Large intestine (tissue), 3 donors: ENCODE measurements around the gene GAL3ST3. TPM values are rescaled to one million over a fixed set of nuclear protein-coding genes. Genes with fewer than 3 reads are reported as not detected.
"Not testable (repeated sequence)": the region's sequence is repeated elsewhere in the genome, so short reads cannot be mapped to it uniquely, and the experiment has no call there.

ENCODE experiments used
- DNase-seq, 2 donors: peaks; one replicate each; pipeline versions ENCODE4 v3.0.0 to v3.0.0-alpha.2; 2013
- H3K27ac ChIP-seq: one replicate; pipeline ENCODE4 v1.5.1; 2013; ENCODE audit warnings: low read length
- H3K27me3 ChIP-seq: 2 replicates; pipeline ENCODE4 v1.6.1; 2013; ENCODE audit warnings: low read length; ENCODE audit not compliant: control insufficient read depth, insufficient read depth
- H3K36me3 ChIP-seq: 2 replicates; pipeline ENCODE4 v1.6.1; 2013; ENCODE audit warnings: low read length; ENCODE audit not compliant: control insufficient read depth, insufficient read depth
- H3K4me1 ChIP-seq: one replicate; pipeline ENCODE4 v1.6.1; 2013; ENCODE audit warnings: low read length; ENCODE audit not compliant: control insufficient read depth, insufficient read depth
- H3K4me3 ChIP-seq: one replicate; pipeline ENCODE4 v1.5.1; 2013; ENCODE audit warnings: low read length
- H3K9me3 ChIP-seq: one replicate; pipeline ENCODE4 v1.6.1; 2013; ENCODE audit warnings: mild to moderate bottlenecking, low read depth, low read length, moderate library complexity; ENCODE audit not compliant: control insufficient read depth
- WGBS: methylation state at CpG from one replicate; pipeline ENCODE4 v1.1.5; 2013; ENCODE audit warnings: low lambda C conversion rate; ENCODE audit not compliant: insufficient coverage; 5-methylcytosine and 5-hydroxymethylcytosine counted together
- polyA plus RNA-seq: library from polyadenylated mRNA; unstranded; fragments of 120-200 nt; gene quantifications from one replicate; pipeline ENCODE4 v1.2.1, GENCODE V29; 2013

The GAL3ST3 gene
- polyA plus RNA-seq, 1 donor: 0.39 TPM

- Histone ChIP-seq H3K36me3 (no peaks in the 10 kb centered on the region), H3K27me3 (peaks cover 11% of the 10 kb centered on the region), H3K4me3 (no peak within 1 kb of the TSS), H3K4me1 (peaks cover 5% of the 10 kb centered on the region), H3K27ac (no peak within 1 kb of the TSS), H3K9me3 (no peaks in the 10 kb centered on the region)
- WGBS: no CpG with 5 or more reads among the region's 18 CpGs
- DNase-seq: no peak
Observed at GRCh38 chr11:66026017-66026529, 22.9 kb downstream of the GAL3ST3 start, which contains the start of gene CATSPER1. Gene CATSPER1, minus strand, starts transcription at chr11:66026479. Its CDS starts 100 bp downstream, at chr11:66026379.

GRCh38 chr11:66023186-66023440 lies 25.8 kb downstream of the GAL3ST3 start:
- peaks cover 11% of the 10 kb centered on the region for H3K27me3 ChIP-seq
- WGBS: no CpG with 5 or more reads among the region's 5 CpGs

GRCh38 chr11:66022401-66023185 lies 26.4 kb downstream of the GAL3ST3 start:
- H3K27ac ChIP-seq: no peak overlapping the region
- H3K9me3 ChIP-seq: no peaks in the 10 kb centered on the region
- peaks cover 5% of the 10 kb centered on the region for H3K4me1 ChIP-seq
- H3K36me3 ChIP-seq: no peaks in the 10 kb centered on the region
- H3K4me3 ChIP-seq: no peak overlapping the region
- DNase-seq: peak; percentile 19 to 41
- no CpG with 5 or more reads among the region's 46 CpGs for WGBS
- peaks cover 11% of the 10 kb centered on the region for H3K27me3 ChIP-seq

More at GRCh38 chr11:66023186-66023440, 25.8 kb downstream of the GAL3ST3 start:
- H3K4me1 ChIP-seq, DNase-seq, H3K9me3 ChIP-seq, H3K27ac ChIP-seq, H3K36me3 ChIP-seq, H3K4me3 ChIP-seq: not testable (repeated sequence)

DNA sequence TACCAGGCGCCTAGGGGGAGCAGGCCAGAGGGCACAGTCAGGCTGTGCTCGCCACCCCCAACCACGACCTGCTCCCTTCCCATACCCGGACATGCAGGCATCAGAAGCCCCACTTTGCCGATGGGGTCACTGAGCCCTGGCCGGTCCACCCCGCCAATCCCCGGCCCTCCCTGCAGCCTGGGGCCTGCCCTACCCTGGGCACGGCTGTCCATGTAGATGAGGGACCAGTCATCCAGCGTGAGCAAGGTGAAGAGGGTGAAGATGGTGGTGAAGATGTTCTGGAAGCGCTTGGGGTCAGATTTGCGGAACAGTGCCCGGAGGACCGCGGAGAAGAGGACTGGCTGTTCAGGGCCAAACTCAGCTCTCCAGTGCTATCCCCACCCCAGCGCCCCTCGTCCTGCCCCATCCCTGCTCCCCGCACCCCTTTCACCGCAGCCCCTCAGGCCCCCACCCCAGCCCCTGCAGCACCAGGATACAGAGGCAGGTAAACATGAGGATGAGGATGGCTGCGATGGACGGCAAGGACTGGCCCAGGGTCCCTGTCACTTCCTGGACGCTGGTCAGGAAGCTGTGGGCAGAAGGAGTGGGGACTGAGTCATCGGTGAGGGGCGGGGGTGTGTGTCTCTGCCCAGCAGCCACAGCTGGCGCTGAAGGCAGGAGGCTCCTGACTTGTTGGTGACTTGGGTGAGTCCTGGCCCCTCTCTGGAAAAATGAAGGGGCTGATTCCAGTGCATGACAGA lies 28.2 kb downstream of the GAL3ST3 start:
- H3K27ac ChIP-seq: no peak overlapping the region
- peaks cover 5% of the 10 kb centered on the region for H3K4me1 ChIP-seq
- H3K9me3 ChIP-seq: no peaks in the 10 kb centered on the region
- WGBS: no CpG with 5 or more reads among the region's 25 CpGs
- no peaks in the 10 kb centered on the region for H3K36me3 ChIP-seq
- H3K27me3 ChIP-seq: peaks cover 11% of the 10 kb centered on the region
- H3K4me3 ChIP-seq: no peak overlapping the region
- no peak for DNase-seq

GRCh38 chr11:66020212-66020611 lies 28.7 kb downstream of the GAL3ST3 start:
- Histone ChIP-seq H3K27me3 (peaks cover 11% of the 10 kb centered on the region), H3K4me3 (no peak overlapping the region), H3K36me3 (no peaks in the 10 kb centered on the region), H3K27ac (no peak overlapping the region), H3K4me1 (peaks cover 5% of the 10 kb centered on the region), H3K9me3 (no peaks in the 10 kb centered on the region)
- no CpG with 5 or more reads among the region's 8 CpGs for WGBS
- DNase-seq: no peak

GRCh38 chr11:66017321-66017720 lies 31.6 kb downstream of the GAL3ST3 start:
- no CpG with 5 or more reads among the region's 4 CpGs for WGBS
- Histone ChIP-seq H3K4me3 (no peak overlapping the region), H3K9me3 (no peaks in the 10 kb centered on the region), H3K4me1 (peaks cover 2% of the 10 kb centered on the region), H3K27me3 (peaks cover 18% of the 10 kb centered on the region), H3K36me3 (no peaks in the 10 kb centered on the region), H3K27ac (no peak overlapping the region)
- DNase-seq: no peak

DNA sequence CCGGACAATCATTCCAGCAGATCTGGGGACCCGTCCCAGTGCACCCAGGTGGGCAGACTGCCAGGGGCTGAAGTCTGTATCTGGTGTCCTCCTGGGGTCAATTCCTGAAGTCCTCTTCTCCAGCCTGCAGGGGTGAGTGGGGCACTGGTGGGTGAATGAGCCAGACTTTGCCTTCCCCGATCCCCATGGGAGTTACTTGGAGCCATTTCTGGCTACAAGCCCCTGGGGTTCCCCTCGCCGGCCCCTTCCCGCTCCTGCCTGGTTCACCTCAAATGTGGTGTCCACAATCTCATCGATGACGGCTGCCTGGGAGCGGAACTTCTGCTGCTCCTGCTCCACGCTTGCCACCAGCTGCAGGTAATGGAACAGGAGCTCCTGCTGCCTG lies 32.2 kb downstream of the GAL3ST3 start:
- peaks cover 24% of the 10 kb centered on the region for H3K27me3 ChIP-seq
- WGBS: no CpG with 5 or more reads among the region's 10 CpGs
- no peak overlapping the region for H3K27ac ChIP-seq
- no peak for DNase-seq
- no peaks in the 10 kb centered on the region for H3K4me1 ChIP-seq
- no peaks in the 10 kb centered on the region for H3K9me3 ChIP-seq
- no peak overlapping the region for H3K4me3 ChIP-seq
- no peaks in the 10 kb centered on the region for H3K36me3 ChIP-seq

- Histone ChIP-seq H3K27ac (no peak overlapping the region), H3K4me3 (no peak overlapping the region), H3K27me3 (peaks cover 28% of the 10 kb centered on the region), H3K4me1 (no peaks in the 10 kb centered on the region), H3K9me3 (no peaks in the 10 kb centered on the region), H3K36me3 (no peaks in the 10 kb centered on the region)
- no CpG with 5 or more reads among the region's 18 CpGs for WGBS
- DNase-seq: no peak
Observed at GRCh38 chr11:66015936-66016792, 32.8 kb downstream of the GAL3ST3 start.

DNA sequence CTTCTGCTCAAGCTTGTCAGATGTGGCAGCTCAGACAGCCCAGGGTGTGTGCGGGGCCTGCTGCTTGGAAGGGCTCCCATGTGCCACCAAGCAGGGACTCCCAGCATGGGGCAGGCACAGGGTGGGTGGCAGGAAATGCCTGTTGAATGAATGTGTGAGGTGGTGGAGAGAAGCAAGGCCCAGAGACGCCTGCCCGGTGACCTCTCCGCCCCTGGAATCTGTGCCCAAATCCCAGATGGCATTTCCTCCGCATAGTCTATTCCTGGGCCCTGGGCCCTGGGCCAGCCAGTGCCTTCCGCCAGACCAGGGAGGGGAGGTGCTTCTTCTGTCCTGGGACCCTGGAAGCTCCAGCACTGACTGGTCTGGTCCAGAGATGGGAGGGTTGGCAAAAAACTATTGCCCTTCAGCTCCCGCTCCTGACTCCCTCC lies 33.5 kb downstream of the GAL3ST3 start:
- Histone ChIP-seq H3K36me3 (no peaks in the 10 kb centered on the region), H3K4me3 (no peak overlapping the region), H3K9me3 (no peaks in the 10 kb centered on the region), H3K27me3 (peaks cover 35% of the 10 kb centered on the region), H3K27ac (no peak overlapping the region), H3K4me1 (no peaks in the 10 kb centered on the region)
- DNase-seq: no peak
- no CpG with 5 or more reads among the region's 7 CpGs for WGBS

DNA sequence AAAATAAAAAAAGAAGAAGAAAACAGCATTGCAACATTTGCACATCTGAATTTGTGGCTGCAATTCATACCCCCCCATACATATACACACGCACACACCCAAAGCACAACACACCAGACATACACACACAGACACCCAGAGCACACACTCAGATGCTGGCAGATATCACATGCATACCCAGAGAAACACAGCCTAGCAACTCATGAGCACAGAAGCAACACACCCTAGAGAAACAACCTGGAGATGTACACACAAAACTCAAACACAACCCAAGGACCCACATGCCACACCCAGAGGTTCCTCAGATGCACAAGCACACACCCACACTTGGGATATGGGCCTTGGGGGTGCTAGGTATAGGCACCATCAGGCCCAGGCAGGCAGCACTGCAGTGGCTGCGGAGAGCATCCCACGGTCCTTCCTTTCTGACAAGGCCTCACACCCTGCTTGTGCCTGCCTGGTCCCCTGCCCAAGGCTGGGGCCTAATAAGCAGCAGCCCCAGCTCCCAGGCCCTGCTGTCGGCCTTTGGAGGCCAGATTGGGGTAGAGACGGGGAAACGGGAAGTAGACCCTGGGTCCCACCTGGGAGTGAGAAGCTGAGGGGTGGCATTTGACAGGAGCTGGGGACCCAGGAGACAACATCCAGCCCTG lies 34.0 kb downstream of the GAL3ST3 start:
- no peak for DNase-seq
- no peak overlapping the region for H3K27ac ChIP-seq
- H3K36me3 ChIP-seq: no peaks in the 10 kb centered on the region
- H3K27me3 ChIP-seq: peaks cover 40% of the 10 kb centered on the region
- H3K9me3 ChIP-seq: no peaks in the 10 kb centered on the region
- WGBS: no CpG with 5 or more reads among the region's 6 CpGs
- no peaks in the 10 kb centered on the region for H3K4me1 ChIP-seq
- no peak overlapping the region for H3K4me3 ChIP-seq
